Measurements from ENCODE around the gene DBNDD1.
A peak's percentile ranks its signal among the peaks of the same experiment; 100 is the strongest.

The DBNDD1 gene

GRCh38 chr16:90034504-90034903 is 15.2 kb upstream of the DBNDD1 start:
- no peak for DNase-seq

DNA sequence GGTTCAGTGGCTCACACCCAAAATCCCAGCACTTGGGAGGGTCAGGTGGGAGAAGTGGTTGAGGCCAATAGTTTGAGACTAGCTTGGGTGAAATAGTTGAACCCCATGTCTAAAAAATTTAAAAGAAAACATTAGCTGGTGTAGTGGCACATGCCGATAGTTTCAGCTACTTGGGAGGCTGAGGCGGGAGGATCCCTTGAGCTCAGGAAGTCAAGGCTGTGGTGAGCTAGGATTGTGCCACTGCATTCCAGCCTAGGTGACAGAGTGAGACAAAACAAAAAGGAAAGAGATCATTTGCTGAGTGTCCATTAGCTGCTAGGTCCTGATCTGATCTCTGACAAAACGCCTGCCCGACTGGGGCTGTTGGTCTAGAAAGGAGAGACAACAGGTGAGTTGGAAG is 14.1 kb upstream of the DBNDD1 start:
- DNase-seq, result no peak

DNA sequence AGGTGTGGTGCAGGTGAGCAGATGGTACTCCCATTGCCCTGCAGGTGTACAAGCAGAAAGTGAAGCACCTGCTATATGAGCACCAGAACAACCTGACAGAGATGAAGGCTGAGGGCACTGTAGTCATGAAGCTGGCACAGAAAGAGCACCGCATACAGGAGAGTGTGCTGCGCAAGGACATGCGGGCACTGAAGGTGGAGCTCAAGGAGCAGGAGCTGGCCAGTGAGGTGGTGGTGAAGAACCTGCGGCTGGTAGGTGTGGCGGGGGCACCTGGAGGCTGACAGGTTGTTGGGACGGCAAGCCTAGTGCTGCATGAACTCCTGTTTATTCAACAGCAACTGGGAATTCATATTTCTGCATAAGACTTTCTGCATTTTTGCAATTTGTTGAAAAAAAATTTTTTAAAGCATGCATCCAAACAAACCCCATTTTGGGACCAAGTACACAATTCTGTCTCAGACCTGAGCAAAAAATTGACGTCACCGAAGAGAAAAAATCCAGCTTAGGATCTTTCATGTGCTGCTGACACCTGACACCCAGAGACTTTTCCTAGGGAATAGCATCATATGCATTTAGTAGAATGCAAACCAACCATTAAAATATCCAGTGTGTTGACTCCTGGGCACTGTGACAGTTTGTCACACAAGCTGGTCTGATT is 13.5 kb upstream of the DBNDD1 start:
- DNase-seq, result no peak

DNA sequence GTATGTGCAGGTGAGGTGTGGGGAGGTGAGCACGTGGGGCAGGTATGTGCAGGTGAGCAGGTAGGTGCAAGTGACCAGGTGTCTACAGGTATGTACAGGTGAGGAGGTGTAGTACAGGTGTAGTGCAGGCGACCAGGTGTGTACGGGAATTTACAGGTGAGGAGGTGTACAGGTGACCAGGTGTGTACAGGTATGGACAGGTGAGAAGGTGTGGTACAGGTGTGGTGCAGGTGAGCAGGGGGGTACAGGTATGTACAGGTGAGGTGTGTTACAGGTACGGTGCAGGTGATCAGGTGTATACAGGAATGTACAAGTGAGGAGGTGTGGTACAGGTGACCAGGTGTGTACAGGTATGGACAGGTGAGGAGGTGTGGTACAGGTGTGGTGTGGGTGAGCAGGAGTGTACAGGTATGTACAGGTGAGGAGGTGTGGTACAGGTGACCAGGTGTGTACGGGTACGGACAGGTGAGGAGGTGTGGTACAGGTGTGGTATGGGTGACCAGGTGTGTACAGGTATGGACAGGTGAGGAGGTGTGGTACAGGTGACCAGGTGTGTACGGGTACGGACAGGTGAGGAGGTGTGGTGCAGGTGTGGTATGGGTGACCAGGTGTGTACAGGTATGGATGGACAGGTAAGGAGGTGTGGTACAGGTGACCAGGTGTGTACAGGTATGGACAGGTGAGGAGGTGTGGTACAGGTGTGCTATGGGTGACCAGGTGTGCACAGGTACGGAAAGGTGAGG is 12.8 kb upstream of the DBNDD1 start:
- no peak for DNase-seq

GRCh38 chr16:90031186-90031930 is 12.1 kb upstream of the DBNDD1 start:
- no peak for DNase-seq

- DNase-seq, result no peak
Measured at GRCh38 chr16:90028985-90029384, 9.7 kb upstream of the DBNDD1 start.

- DNase-seq, result no peak
Measured at GRCh38 chr16:90027611-90028010, 8.4 kb upstream of the DBNDD1 start.

GRCh38 chr16:90026135-90026534 is 6.9 kb upstream of the DBNDD1 start:
- no peak for DNase-seq

- DNase-seq, result no peak
Measured at GRCh38 chr16:90023078-90023447, 3.8 kb upstream of the DBNDD1 start.

GRCh38 chr16:90022209-90023077 is 3.2 kb upstream of the DBNDD1 start:
- peak; percentile 90 for DNase-seq

- DNase-seq, result peak; percentile 16
Measured at GRCh38 chr16:90020838-90021382, 1.7 kb upstream of the DBNDD1 start.

- peak; percentile 15 for DNase-seq
Measured at GRCh38 chr16:90020260-90020837, 1.1 kb upstream of the DBNDD1 start.

DNA sequence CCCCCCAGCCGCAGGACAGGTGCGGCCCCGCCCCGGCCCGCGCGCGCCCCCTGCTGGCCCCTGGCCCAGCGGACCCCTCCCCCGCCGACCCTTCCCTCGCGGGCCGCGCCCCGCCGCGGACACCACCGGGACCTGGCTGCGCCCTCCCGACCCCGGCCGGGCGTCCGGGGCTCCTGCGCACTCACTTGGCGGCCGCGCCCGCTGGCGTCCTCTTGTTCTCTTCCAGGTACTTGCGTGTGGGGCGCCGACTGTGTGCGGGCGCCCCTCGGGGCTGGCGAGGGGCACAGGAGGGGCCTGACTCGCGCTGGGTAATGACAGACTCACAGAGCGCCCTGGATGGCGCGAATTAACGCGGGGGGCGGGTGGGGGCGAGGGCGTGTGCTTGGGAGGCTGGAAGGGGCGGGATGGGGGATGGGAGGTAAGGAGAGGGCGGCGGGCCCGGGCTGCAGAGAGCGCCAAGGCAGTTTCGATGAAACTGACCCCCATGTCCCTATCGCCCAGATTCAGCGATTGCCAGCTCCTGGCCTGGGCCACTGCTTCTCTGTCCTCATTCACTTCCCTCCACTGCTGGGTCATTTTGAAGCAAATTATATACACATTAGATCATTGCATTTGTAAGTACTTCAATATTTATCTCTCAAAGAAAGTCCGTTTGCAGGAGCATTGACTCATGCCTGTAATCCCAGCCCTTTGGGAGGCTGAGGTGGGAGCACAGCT is 445 bp upstream of the DBNDD1 start:
- DNase-seq, result peak; percentile 65

DNA sequence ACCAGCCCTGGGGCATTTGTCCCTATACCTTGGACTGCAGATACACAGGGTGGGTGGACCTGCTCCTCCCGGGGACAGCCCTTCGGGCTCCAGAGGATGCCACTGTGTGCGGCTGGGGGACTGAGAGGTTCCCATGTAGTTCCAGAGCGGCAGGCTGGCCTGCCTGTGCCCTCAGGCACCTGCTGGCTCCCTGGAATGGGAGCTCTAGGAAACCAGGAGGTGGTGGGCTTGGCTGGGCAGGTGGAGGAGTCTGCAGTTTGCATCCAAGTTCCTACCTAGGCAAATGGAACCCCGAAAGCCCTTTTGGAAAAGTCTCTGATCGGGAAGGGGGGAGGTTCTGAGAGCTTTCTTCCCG is 982 bp downstream of the DBNDD1 start:
- peak; percentile 19 for DNase-seq

GRCh38 chr16:90016339-90016950 is 2.8 kb downstream of the DBNDD1 start:
- DNase-seq, result no peak

DNA sequence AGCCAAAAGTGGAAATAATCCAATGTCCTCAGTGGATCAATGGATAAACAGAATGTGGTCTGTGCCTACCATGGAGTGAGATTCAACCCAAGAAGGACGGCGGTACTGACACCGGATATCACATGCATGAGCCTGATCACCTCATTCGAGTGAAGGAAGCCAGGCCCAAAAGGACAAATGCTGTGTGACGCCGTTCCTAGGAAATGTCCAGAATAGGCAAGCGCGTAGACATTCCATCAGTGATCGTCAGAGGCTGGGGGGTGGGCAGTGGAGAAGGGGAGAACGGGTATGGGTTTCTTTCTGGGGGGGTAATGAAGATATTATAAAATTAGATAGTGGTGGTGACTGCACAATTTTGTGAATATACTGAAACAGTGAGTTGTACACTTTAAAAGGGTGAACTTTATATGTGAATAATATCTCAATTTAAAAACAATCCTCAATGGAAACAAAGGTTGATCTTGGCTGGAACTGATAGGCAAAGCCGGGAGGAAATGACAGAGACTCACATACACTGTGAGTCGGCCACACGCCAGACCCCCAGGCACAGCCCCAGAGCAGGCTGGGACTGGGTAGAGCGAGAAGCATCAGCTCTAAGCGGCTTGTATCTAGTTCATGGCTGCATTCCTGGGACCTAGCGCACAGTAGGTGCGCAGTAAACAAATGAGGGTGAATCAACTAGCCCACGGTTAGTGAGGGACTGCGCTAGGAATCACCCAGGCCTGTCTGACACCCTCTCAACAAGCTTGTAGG is 3.5 kb downstream of the DBNDD1 start:
- no peak for DNase-seq

- DNase-seq, result no peak
Measured at GRCh38 chr16:90012991-90013745, 6.1 kb downstream of the DBNDD1 start.

- DNase-seq, result no peak
Measured at GRCh38 chr16:90011908-90012501, 7.3 kb downstream of the DBNDD1 start.

DNA sequence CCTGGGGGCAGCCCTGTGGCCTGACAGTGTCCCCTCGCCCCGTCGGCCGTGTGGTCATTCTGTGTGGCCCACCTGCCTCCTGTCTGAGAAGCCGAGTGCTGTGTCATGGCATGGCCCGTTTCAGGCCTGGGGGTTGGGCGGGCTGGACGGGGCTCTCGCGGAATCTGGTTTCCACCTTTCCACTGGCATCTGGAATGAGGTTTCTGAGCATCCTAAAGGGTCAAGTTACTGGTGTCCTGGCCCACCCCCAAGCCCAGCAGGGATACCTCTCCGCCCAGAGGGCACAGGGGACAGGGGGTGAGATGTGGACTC is 7.8 kb downstream of the DBNDD1 start:
- DNase-seq, result no peak
